ENCODE data around the gene TPTE2. TPM values are rescaled to one million over a fixed set of nuclear protein-coding genes. Genes with fewer than 3 reads are reported as not detected.
"Not testable (repeated sequence)": the region's sequence is repeated elsewhere in the genome, so short reads cannot be mapped to it uniquely, and the experiment has no call there.

Gene TPTE2
- total and polyA plus RNA-seq, 2 donors from 2014 or later: 0.16 TPM; not detected in 1

GRCh38 chr13:19567820-19568534 is 6.6 kb upstream of the TPTE2 start:
- FAIRE-seq (no peak), DNase-seq (peak in 1 of 5 donors; percentile 17)
- Histone ChIP-seq H3K36me3 (ENCODE audit: control insufficient read depth in 2 of 3, insufficient read depth in 3 of 3, low read length in 3 of 3) (no peaks in the 10 kb centered on the region), H3K9ac (ENCODE audit: low read length in 3 of 3) (no peak overlapping the region), H3K4me1 (ENCODE audit: control insufficient read depth in 2 of 3, insufficient read depth in 2 of 3, low read depth in 1 of 3, low read length in 3 of 3) (no peaks in the 10 kb centered on the region), H3K9me3 (ENCODE audit: control insufficient read depth in 2 of 3, insufficient read depth in 1 of 3, low read length in 3 of 3) (no peaks in the 10 kb centered on the region), H3K27ac (ENCODE audit: low read depth in 2 of 2, low read length in 2 of 2) (no peak overlapping the region), H3K27me3 (ENCODE audit: control insufficient read depth, insufficient read depth, low read length) (no peaks in the 10 kb centered on the region), H3K4me3 (ENCODE audit: low read length in 3 of 3) (no peak overlapping the region)
- no peak for TF ChIP-seq CTCF (IDR thresholded peaks at IDR 0.05; ENCODE audit: borderline replicate concordance, extremely low read depth, insufficient read depth)
- intact Hi-C loops (cut with DNase I): no loop called here

GRCh38 chr13:19561585-19561984 is 253 bp upstream of the TPTE2 start:
- H3K9ac ChIP-seq (ENCODE audit: low read length in 3 of 3): no peak overlapping the region
- H3K4me3 ChIP-seq (ENCODE audit: low read length in 3 of 3): no peak overlapping the region
- H3K27me3 ChIP-seq (ENCODE audit: control insufficient read depth, insufficient read depth, low read length): no peaks in the 10 kb centered on the region
- H3K9me3 ChIP-seq (ENCODE audit: control insufficient read depth in 2 of 3, insufficient read depth in 1 of 3, low read length in 3 of 3): no peaks in the 10 kb centered on the region
- intact Hi-C loops (cut with DNase I): no loop called here
- DNase-seq (peak in 1 of 5 donors; percentile 65), FAIRE-seq (no peak)
- no peak overlapping the region for H3K27ac ChIP-seq (ENCODE audit: low read depth in 2 of 2, low read length in 2 of 2)
- H3K36me3 ChIP-seq (ENCODE audit: control insufficient read depth in 2 of 3, insufficient read depth in 3 of 3, low read length in 3 of 3): no peaks in the 10 kb centered on the region
- TF ChIP-seq CTCF (IDR thresholded peaks at IDR 0.05; ENCODE audit: borderline replicate concordance, extremely low read depth, insufficient read depth): no peak
- no peaks in the 10 kb centered on the region for H3K4me1 ChIP-seq (ENCODE audit: control insufficient read depth in 2 of 3, insufficient read depth in 2 of 3, low read depth in 1 of 3, low read length in 3 of 3)

GRCh38 chr13:19560672-19561071 is 660 bp downstream of the TPTE2 start:
- DNase-seq; intact Hi-C loops (cut with DNase I); H3K36me3 ChIP-seq (ENCODE audit: control insufficient read depth in 2 of 3, insufficient read depth in 3 of 3, low read length in 3 of 3); H3K27me3 ChIP-seq (ENCODE audit: control insufficient read depth, insufficient read depth, low read length); H3K27ac ChIP-seq (ENCODE audit: low read depth in 2 of 2, low read length in 2 of 2); H3K4me3 ChIP-seq (ENCODE audit: low read length in 3 of 3); H3K4me1 ChIP-seq (ENCODE audit: control insufficient read depth in 2 of 3, insufficient read depth in 2 of 3, low read depth in 1 of 3, low read length in 3 of 3); H3K9me3 ChIP-seq (ENCODE audit: control insufficient read depth in 2 of 3, insufficient read depth in 1 of 3, low read length in 3 of 3); H3K9ac ChIP-seq (ENCODE audit: low read length in 3 of 3); FAIRE-seq: not testable (repeated sequence)

GRCh38 chr13:19559739-19560138 is 1.6 kb downstream of the TPTE2 start:
- H3K4me3 ChIP-seq (ENCODE audit: low read length in 3 of 3); FAIRE-seq; H3K36me3 ChIP-seq (ENCODE audit: control insufficient read depth in 2 of 3, insufficient read depth in 3 of 3, low read length in 3 of 3); H3K4me1 ChIP-seq (ENCODE audit: control insufficient read depth in 2 of 3, insufficient read depth in 2 of 3, low read depth in 1 of 3, low read length in 3 of 3); DNase-seq; H3K9ac ChIP-seq (ENCODE audit: low read length in 3 of 3); H3K27ac ChIP-seq (ENCODE audit: low read depth in 2 of 2, low read length in 2 of 2); H3K27me3 ChIP-seq (ENCODE audit: control insufficient read depth, insufficient read depth, low read length); intact Hi-C loops (cut with DNase I); H3K9me3 ChIP-seq (ENCODE audit: control insufficient read depth in 2 of 3, insufficient read depth in 1 of 3, low read length in 3 of 3): not testable (repeated sequence)

- DNase-seq; H3K4me1 ChIP-seq (ENCODE audit: control insufficient read depth in 2 of 3, insufficient read depth in 2 of 3, low read depth in 1 of 3, low read length in 3 of 3); H3K4me3 ChIP-seq (ENCODE audit: low read length in 3 of 3); FAIRE-seq; intact Hi-C loops (cut with DNase I); H3K27me3 ChIP-seq (ENCODE audit: control insufficient read depth, insufficient read depth, low read length); H3K9ac ChIP-seq (ENCODE audit: low read length in 3 of 3); H3K36me3 ChIP-seq (ENCODE audit: control insufficient read depth in 2 of 3, insufficient read depth in 3 of 3, low read length in 3 of 3); H3K9me3 ChIP-seq (ENCODE audit: control insufficient read depth in 2 of 3, insufficient read depth in 1 of 3, low read length in 3 of 3); H3K27ac ChIP-seq (ENCODE audit: low read depth in 2 of 2, low read length in 2 of 2): not testable (repeated sequence)
Measured at GRCh38 chr13:19557287-19557686, 4.0 kb downstream of the TPTE2 start.

- H3K36me3 ChIP-seq (ENCODE audit: control insufficient read depth in 2 of 3, insufficient read depth in 3 of 3, low read length in 3 of 3); H3K27me3 ChIP-seq (ENCODE audit: control insufficient read depth, insufficient read depth, low read length); H3K9me3 ChIP-seq (ENCODE audit: control insufficient read depth in 2 of 3, insufficient read depth in 1 of 3, low read length in 3 of 3); H3K4me3 ChIP-seq (ENCODE audit: low read length in 3 of 3); intact Hi-C loops (cut with DNase I); H3K9ac ChIP-seq (ENCODE audit: low read length in 3 of 3); H3K4me1 ChIP-seq (ENCODE audit: control insufficient read depth in 2 of 3, insufficient read depth in 2 of 3, low read depth in 1 of 3, low read length in 3 of 3); H3K27ac ChIP-seq (ENCODE audit: low read depth in 2 of 2, low read length in 2 of 2); DNase-seq; FAIRE-seq: not testable (repeated sequence)
Measured at GRCh38 chr13:19549245-19549644, 12.1 kb downstream of the TPTE2 start.

GRCh38 chr13:19525634-19526033 is 35.7 kb downstream of the TPTE2 start:
- H3K27me3 ChIP-seq (ENCODE audit: control insufficient read depth, insufficient read depth, low read length); H3K9me3 ChIP-seq (ENCODE audit: control insufficient read depth in 2 of 3, insufficient read depth in 1 of 3, low read length in 3 of 3); FAIRE-seq; H3K4me3 ChIP-seq (ENCODE audit: low read length in 3 of 3); H3K4me1 ChIP-seq (ENCODE audit: control insufficient read depth in 2 of 3, insufficient read depth in 2 of 3, low read depth in 1 of 3, low read length in 3 of 3); intact Hi-C loops (cut with DNase I); DNase-seq; H3K36me3 ChIP-seq (ENCODE audit: control insufficient read depth in 2 of 3, insufficient read depth in 3 of 3, low read length in 3 of 3); H3K27ac ChIP-seq (ENCODE audit: low read depth in 2 of 2, low read length in 2 of 2); H3K9ac ChIP-seq (ENCODE audit: low read length in 3 of 3): not testable (repeated sequence)
